Right ventricle myocardium inferior (tissue), 1 donor: ENCODE measurements around the gene MBD3L5. TPM values are rescaled to one million over a fixed set of nuclear protein-coding genes. Genes with fewer than 3 reads are reported as not detected.
"Not testable (repeated sequence)": the region's sequence is repeated elsewhere in the genome, so short reads cannot be mapped to it uniquely, and the experiment has no call there.

Experiments
- ATAC-seq: fragments of 200-7000 bp; cut with Tn5 transposase; one replicate; pipeline ENCODE4 v1.9.1; 2020; ENCODE audit warnings: mild to moderate bottlenecking, moderate library complexity
- DNase-seq: peaks from one replicate; pipeline ENCODE4 v3.0.0; 2021; ENCODE audit errors: missing footprints
- intact Hi-C: fragments of 100-400 bp; cut with DNase I; formaldehyde crosslinking; loops from one replicate; pipeline ENCODE4 v1.11.0; 2022
- total RNA-seq: library from RNA; stranded (reverse); fragmentation: NEBNext Ultra II Directional; extraction: Animal tissue kit (Norgen Biotek cat#: 25700); gene quantifications from one replicate; pipeline ENCODE4 v1.2.1, GENCODE V29; 2021
- donor health status: DM: no; HTN: yes; CAD: no; lungs with severe emphysema.

Gene MBD3L5
- total RNA-seq, 1 donor from 2014 or later = not detected

GRCh38 chr19:7040079-7040478 is 9.7 kb downstream of the MBD3L5 start, which contains the start of gene MBD3L4:
Gene MBD3L4 (minus strand): TSS chr19:7040179. CDS start chr19:7040144, 35 bp downstream.
- ATAC-seq, intact Hi-C loops, DNase-seq: not testable (repeated sequence)

GRCh38 chr19:7041563-7041962 is 11.2 kb downstream of the MBD3L5 start:
- intact Hi-C loops, ATAC-seq, DNase-seq: not testable (repeated sequence)

GRCh38 chr19:7049021-7049420 is 18.6 kb downstream of the MBD3L5 start, which contains the start of gene MBD3L2:
Gene MBD3L2 (plus strand): TSS chr19:7049321. CDS start chr19:7049374, 53 bp downstream.
- intact Hi-C loops, DNase-seq, ATAC-seq: not testable (repeated sequence)

GRCh38 chr19:7051421-7051820 is 21.0 kb downstream of the MBD3L5 start:
- DNase-seq, ATAC-seq, intact Hi-C loops: not testable (repeated sequence)

- intact Hi-C loops, DNase-seq, ATAC-seq: not testable (repeated sequence)
Measured at GRCh38 chr19:7052896-7053295, 22.5 kb downstream of the MBD3L5 start.

GRCh38 chr19:7054635-7055368 is 24.4 kb downstream of the MBD3L5 start:
- ATAC-seq, intact Hi-C loops, DNase-seq: not testable (repeated sequence)

GRCh38 chr19:7055679-7056078 is 25.3 kb downstream of the MBD3L5 start:
- ATAC-seq, intact Hi-C loops, DNase-seq: not testable (repeated sequence)

- DNase-seq, ATAC-seq, intact Hi-C loops: not testable (repeated sequence)
Measured at GRCh38 chr19:7056371-7056770, 26.0 kb downstream of the MBD3L5 start.

GRCh38 chr19:7058576-7058975 is 28.2 kb downstream of the MBD3L5 start, which contains the start of gene MBD3L3:
Gene MBD3L3 (minus strand): TSS chr19:7058676. CDS start chr19:7058605, 71 bp downstream.
- DNase-seq, ATAC-seq, intact Hi-C loops: not testable (repeated sequence)

GRCh38 chr19:7059977-7060376 is 29.6 kb downstream of the MBD3L5 start:
- intact Hi-C loops, ATAC-seq, DNase-seq: not testable (repeated sequence)

GRCh38 chr19:7063339-7063738 is 33.0 kb downstream of the MBD3L5 start:
- ATAC-seq (no peak), DNase-seq (no peak)
- intact Hi-C loops = no loop called here

GRCh38 chr19:7063764-7064418 is 33.5 kb downstream of the MBD3L5 start:
- ATAC-seq = no peak
- intact Hi-C loops = no loop called here
- DNase-seq = no peak

- intact Hi-C loops, DNase-seq, ATAC-seq: not testable (repeated sequence)
Measured at GRCh38 chr19:7067122-7067521, 36.7 kb downstream of the MBD3L5 start.

- ATAC-seq (no peak), DNase-seq (no peak)
- intact Hi-C loops = no loop called here
Measured at GRCh38 chr19:7067716-7068115, 37.3 kb downstream of the MBD3L5 start.

- intact Hi-C loops = no loop called here
- DNase-seq (no peak), ATAC-seq (no peak)
Measured at GRCh38 chr19:7068599-7068998, 38.2 kb downstream of the MBD3L5 start.

- DNase-seq (peak; percentile 99), ATAC-seq (peak; percentile 100)
- intact Hi-C loops = no loop called here
Measured at GRCh38 chr19:7069042-7069903, 38.9 kb downstream of the MBD3L5 start, which contains the start of gene ZNF557. Gene ZNF557 (plus strand): TSS chr19:7069703. CDS start chr19:7075075, 5,372 bp downstream.

- no peak for ATAC-seq
- no peak for DNase-seq
- intact Hi-C loops = no loop called here
Measured at GRCh38 chr19:7069904-7070226, 39.5 kb downstream of the MBD3L5 start.

- DNase-seq = no peak
- intact Hi-C loops = no loop called here
- ATAC-seq = no peak
Measured at GRCh38 chr19:7072541-7072940, 42.2 kb downstream of the MBD3L5 start.
